Hepatocyte (in vitro differentiated cells): ENCODE measurements around the gene CLK4.

ENCODE experiments used
- EZH2 ChIP-seq: fragments of 200-600 bp; sonication (generic); IDR thresholded peaks from 2 replicates; pipeline ENCODE4 v1.6.1; 2016; ENCODE audit warnings: antibody characterized with exemption, mild to moderate bottlenecking, borderline replicate concordance
- EZH2phosphoT487 ChIP-seq: fragments of 200-600 bp; sonication (generic); IDR thresholded peaks from one replicate; pipeline ENCODE4 v1.6.1; 2018; ENCODE audit warnings: antibody characterized with exemption, mild to moderate bottlenecking, low read depth, moderate library complexity; ENCODE audit not compliant: unreplicated experiment, severe bottlenecking
- TF ChIP-seq, protein P1 (sequence below): fragments of 200-600 bp; sonication (generic); IDR thresholded peaks from 2 replicates; pipeline ENCODE4 v1.5.1; 2016; ENCODE audit warnings: antibody characterized with exemption, mild to moderate bottlenecking; ENCODE audit not compliant: poor library complexity

DNA sequence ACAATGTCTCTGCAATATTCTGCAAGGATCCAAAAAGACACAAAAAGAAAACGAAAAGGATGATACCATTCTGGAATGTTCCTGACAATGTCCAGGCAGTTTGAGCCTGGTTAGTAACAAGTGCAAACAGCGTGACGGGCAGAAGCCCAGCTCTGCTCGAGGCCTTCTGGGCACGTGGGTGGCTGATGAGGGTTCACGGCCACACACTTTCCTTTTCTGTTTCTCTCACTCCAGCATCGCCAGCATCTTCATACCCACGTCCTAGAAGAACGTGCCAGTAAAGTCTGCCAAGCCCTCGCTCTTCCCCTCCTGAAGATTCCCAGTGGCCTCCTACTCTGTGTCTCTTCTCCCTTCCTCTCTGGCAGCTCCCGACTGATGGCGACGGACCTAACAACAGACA, 73.3 kb downstream of the CLK4 start:
- TF ChIP-seq, protein P1, sequence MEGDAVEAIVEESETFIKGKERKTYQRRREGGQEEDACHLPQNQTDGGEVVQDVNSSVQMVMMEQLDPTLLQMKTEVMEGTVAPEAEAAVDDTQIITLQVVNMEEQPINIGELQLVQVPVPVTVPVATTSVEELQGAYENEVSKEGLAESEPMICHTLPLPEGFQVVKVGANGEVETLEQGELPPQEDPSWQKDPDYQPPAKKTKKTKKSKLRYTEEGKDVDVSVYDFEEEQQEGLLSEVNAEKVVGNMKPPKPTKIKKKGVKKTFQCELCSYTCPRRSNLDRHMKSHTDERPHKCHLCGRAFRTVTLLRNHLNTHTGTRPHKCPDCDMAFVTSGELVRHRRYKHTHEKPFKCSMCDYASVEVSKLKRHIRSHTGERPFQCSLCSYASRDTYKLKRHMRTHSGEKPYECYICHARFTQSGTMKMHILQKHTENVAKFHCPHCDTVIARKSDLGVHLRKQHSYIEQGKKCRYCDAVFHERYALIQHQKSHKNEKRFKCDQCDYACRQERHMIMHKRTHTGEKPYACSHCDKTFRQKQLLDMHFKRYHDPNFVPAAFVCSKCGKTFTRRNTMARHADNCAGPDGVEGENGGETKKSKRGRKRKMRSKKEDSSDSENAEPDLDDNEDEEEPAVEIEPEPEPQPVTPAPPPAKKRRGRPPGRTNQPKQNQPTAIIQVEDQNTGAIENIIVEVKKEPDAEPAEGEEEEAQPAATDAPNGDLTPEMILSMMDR = no peak
- TF ChIP-seq EZH2 = no peak
- no peak for TF ChIP-seq EZH2phosphoT487
